Liver (tissue), 9 donors: ENCODE measurements around the gene STAMBPL1. TPM values are rescaled to one million over a fixed set of nuclear protein-coding genes. Genes with fewer than 3 reads are reported as not detected.

Experiments
- DNase-seq: peaks from one replicate; pipeline ENCODE4 v3.0.0-alpha.2; 2017; ENCODE audit warnings: low spot score
- H3K27ac ChIP-seq, 2 donors: one replicate each; pipeline ENCODE4 v1.7.0; 2013; ENCODE audit warnings: inconsistent platforms in 2 of 2, low read length in 2 of 2, control low read depth in 1 of 2, low read depth in 1 of 2, mild to moderate bottlenecking in 1 of 2
- H3K27me3 ChIP-seq, 4 donors: one replicate each; pipeline versions ENCODE4 v1.6.1 to v1.7.0; 2013; ENCODE audit warnings: low read length in 3 of 4, inconsistent platforms in 1 of 4, mild to moderate bottlenecking in 1 of 4, moderate library complexity in 1 of 4; ENCODE audit not compliant: control insufficient read depth in 4 of 4, insufficient read depth in 4 of 4
- H3K36me3 ChIP-seq, 4 donors: one replicate each; pipeline versions ENCODE4 v1.6.1 to v1.7.0; 2013; ENCODE audit warnings: low read length in 3 of 4, mild to moderate bottlenecking in 3 of 4, low read depth in 1 of 4, moderate library complexity in 1 of 4; ENCODE audit not compliant: control insufficient read depth in 4 of 4, insufficient read depth in 3 of 4
- H3K4me1 ChIP-seq, 4 donors: one replicate each; pipeline versions ENCODE4 v1.6.1 to v1.7.0; 2013; ENCODE audit warnings: low read length in 3 of 4, mild to moderate bottlenecking in 3 of 4, moderate library complexity in 1 of 4; ENCODE audit not compliant: control insufficient read depth in 4 of 4, insufficient read depth in 4 of 4
- H3K4me3 ChIP-seq, 3 donors: one replicate each; pipeline versions ENCODE4 v1.6.1 to v1.7.0; 2013; ENCODE audit warnings: low read length in 3 of 3, control low read depth in 1 of 3, low read depth in 1 of 3, mild to moderate bottlenecking in 1 of 3
- H3K9ac ChIP-seq, 2 donors: one replicate each; pipeline ENCODE4 v1.7.0; 2013; ENCODE audit warnings: low read length in 2 of 2, mild to moderate bottlenecking in 2 of 2, moderate library complexity in 2 of 2, control low read depth in 1 of 2, low read depth in 1 of 2
- H3K9me3 ChIP-seq, 4 donors: one replicate each; pipeline versions ENCODE4 v1.6.1 to v1.7.0; 2013; ENCODE audit warnings: low read length in 3 of 4; ENCODE audit not compliant: control insufficient read depth in 4 of 4
- ATF3 ChIP-seq: IDR thresholded peaks from 2 replicates; pipeline ENCODE4 v1.6.1; 2016; ENCODE audit warnings: antibody characterized with exemption
- CTCF ChIP-seq: fragments of 150-350 bp; IDR thresholded peaks from 2 replicates; pipeline ENCODE4 v1.5.1; 2017; ENCODE audit warnings: improper control_type of control experiment, low read depth, low read length; ENCODE audit not compliant: missing input control
- GABPA ChIP-seq, 2 donors: IDR thresholded peaks in 1 of 2; conservative IDR thresholded peaks in 1 of 2; 2 replicates each; pipeline ENCODE4 v1.6.1; 2016; ENCODE audit warnings: antibody characterized with exemption in 2 of 2, mild to moderate bottlenecking in 1 of 2, moderate library complexity in 1 of 2
- JUND ChIP-seq, 2 donors: IDR thresholded peaks; 2 replicates each; pipeline ENCODE4 v1.6.1; 2016; ENCODE audit warnings: antibody characterized with exemption in 2 of 2
- MAX ChIP-seq: IDR thresholded peaks from 2 replicates; pipeline ENCODE4 v1.6.1; 2016; ENCODE audit warnings: antibody characterized with exemption
- RAD21 ChIP-seq, 2 donors: IDR thresholded peaks; 2 replicates each; pipeline ENCODE4 v1.6.1; 2016; ENCODE audit warnings: antibody characterized with exemption in 2 of 2, mild to moderate bottlenecking in 2 of 2
- REST ChIP-seq: IDR thresholded peaks from 2 replicates; pipeline ENCODE4 v1.6.1; 2016; ENCODE audit warnings: antibody characterized with exemption, mild to moderate bottlenecking
- SP1 ChIP-seq: IDR thresholded peaks from 2 replicates; pipeline ENCODE4 v1.6.1; 2018; ENCODE audit warnings: antibody characterized with exemption, mild to moderate bottlenecking
- ZBTB33 ChIP-seq: IDR thresholded peaks from 2 replicates; pipeline ENCODE4 v1.6.1; 2016; ENCODE audit warnings: antibody characterized with exemption
- WGBS: extraction: QIAGEN DNeasy Blood & Tissue Kit; methylation state at CpG from one replicate; pipeline ENCODE4 v1.1.7; 2013; 5-methylcytosine and 5-hydroxymethylcytosine counted together
- polyA plus RNA-seq, 2 donors: library from polyadenylated mRNA; stranded (reverse) in 1 of 2; unstranded in 1 of 2; fragments of 200-250 nt in 1 of 2; fragments of >200 nt in 1 of 2; fragmentation: Nextera tagmentation in 1 of 2; extraction: Ambion mirVana in 1 of 2; gene quantifications; one replicate each; pipeline versions ENCODE4 v1.2.1 to v1.2.3, GENCODE V29; 2013 to 2015
- total RNA-seq, 2 donors: library from RNA; depleted of rRNA; stranded (reverse); fragments of >200 nt; gene quantifications; one replicate each; pipeline ENCODE4 v1.2.3, GENCODE V29; 2014
- donor health status: healthy.
- donor health status: healthy.
- donor health status: healthy.
- donor health status: healthy.
- donor health status: healthy.

Gene STAMBPL1
- total and polyA plus RNA-seq, 4 donors: 1.3 to 8.0 (median 3.7) TPM

GRCh38 chr10:88964360-88964759, 84.3 kb downstream of the STAMBPL1 start (continued):
- TF ChIP-seq REST: no peak
- no peak for TF ChIP-seq ATF3

- no peaks in the 10 kb centered on the region for H3K27me3 ChIP-seq
- H3K4me1 ChIP-seq: no peaks in the 10 kb centered on the region
- no peak overlapping the region for H3K4me3 ChIP-seq
- H3K9ac ChIP-seq: no peak overlapping the region
- DNase-seq: no peak
- no peak overlapping the region for H3K27ac ChIP-seq
- 77% methylated on average over 3 of the region's 3 CpGs for WGBS
- TF ChIP-seq ZBTB33: no peak
- no peaks in the 10 kb centered on the region for H3K36me3 ChIP-seq
- no peaks in the 10 kb centered on the region for H3K9me3 ChIP-seq
These were observed 84.9 kb downstream of the STAMBPL1 start for GRCh38 chr10:88964869-88965415.

- peaks cover 0 to 6% (median 3%) of the 10 kb centered on the region in 4 donors for H3K4me1 ChIP-seq
- no peak overlapping the region for H3K27ac ChIP-seq
- no peaks in the 10 kb centered on the region for H3K27me3 ChIP-seq
- no peak overlapping the region for H3K4me3 ChIP-seq
- 48% methylated on average over 3 of the region's 3 CpGs for WGBS
- no peak overlapping the region for H3K9ac ChIP-seq
- H3K36me3 ChIP-seq: no peaks in the 10 kb centered on the region
- TF ChIP-seq CTCF: no peak
- TF ChIP-seq MAX: no peak
- TF ChIP-seq GABPA (IDR thresholded peaks at IDR 0.05 in 1 of 2, conservative IDR thresholded peaks at IDR 0.05 in 1 of 2): no peak
- TF ChIP-seq SP1: no peak
- no peak for TF ChIP-seq RAD21 (IDR thresholded peaks at IDR 0.05)
- TF ChIP-seq REST: no peak
- TF ChIP-seq JUND (IDR thresholded peaks at IDR 0.05): no peak
- no peak for DNase-seq
- no peaks in the 10 kb centered on the region for H3K9me3 ChIP-seq
These were observed 86.8 kb downstream of the STAMBPL1 start for GRCh38 chr10:88966797-88967196.
